HEK293 (cell line): ENCODE measurements around the gene TRPV2.

Experiments
- KLF8 ChIP-seq: fragments of 450-650 bp; formaldehyde crosslinking; IDR thresholded peaks from 2 replicates; pipeline ENCODE4 v1.5.1; 2016; ENCODE audit warnings: missing biosample characterization, missing genetic modification characterization
- KLF9 ChIP-seq: fragments of 450-650 bp; formaldehyde crosslinking; IDR thresholded peaks from 2 replicates; pipeline ENCODE4 v1.5.1; 2016; ENCODE audit warnings: missing biosample characterization, missing genetic modification characterization, low read depth
- PRDM2 ChIP-seq: fragments of 450-650 bp; formaldehyde crosslinking; IDR thresholded peaks from 2 replicates; pipeline ENCODE4 v1.5.1; 2016; ENCODE audit warnings: missing biosample characterization, missing genetic modification characterization, borderline replicate concordance
- SP7 ChIP-seq: fragments of 450-650 bp; formaldehyde crosslinking; IDR thresholded peaks from 2 replicates; pipeline ENCODE4 v1.5.1; 2016; ENCODE audit warnings: missing biosample characterization, missing genetic modification characterization
- ZEB2 ChIP-seq: fragments of 450-650 bp; formaldehyde crosslinking; IDR thresholded peaks from 2 replicates; pipeline ENCODE4 v1.5.1; 2016; ENCODE audit warnings: missing biosample characterization, missing genetic modification characterization
- ZFP69B ChIP-seq: fragments of 450-650 bp; formaldehyde crosslinking; IDR thresholded peaks from 2 replicates; pipeline ENCODE4 v1.5.1; 2016; ENCODE audit warnings: missing biosample characterization, missing genetic modification characterization
- ZNF112 ChIP-seq: fragments of 450-650 bp; formaldehyde crosslinking; IDR thresholded peaks from 2 replicates; pipeline ENCODE4 v1.5.0; 2017; ENCODE audit warnings: missing biosample characterization, missing genetic modification characterization
- ZNF174 ChIP-seq: fragments of 450-650 bp; formaldehyde crosslinking; IDR thresholded peaks from 2 replicates; pipeline ENCODE4 v1.5.0; 2017; ENCODE audit warnings: missing biosample characterization, mild to moderate bottlenecking, missing genetic modification characterization
- ZNF18 ChIP-seq: fragments of 450-650 bp; formaldehyde crosslinking; IDR thresholded peaks from 2 replicates; pipeline ENCODE4 v1.5.1; 2016; ENCODE audit warnings: missing biosample characterization, missing genetic modification characterization
- ZNF221 ChIP-seq: fragments of 450-650 bp; formaldehyde crosslinking; IDR thresholded peaks from 2 replicates; pipeline ENCODE4 v1.5.1; 2017; ENCODE audit warnings: missing biosample characterization, missing genetic modification characterization, borderline replicate concordance
- ZNF266 ChIP-seq: fragments of 450-650 bp; formaldehyde crosslinking; IDR thresholded peaks from 2 replicates; pipeline ENCODE4 v1.5.1; 2016; ENCODE audit warnings: missing biosample characterization, missing genetic modification characterization, low read depth
- ZNF274 ChIP-seq, 2 experiments: fragments of 200-500 bp in 1 of 2; fragments of 450-650 bp in 1 of 2; sonication (Bioruptor generic) in 1 of 2; formaldehyde crosslinking in 1 of 2; IDR thresholded peaks; 2 replicates each; pipeline versions ENCODE4 v1.5.1 to v1.6.1; 2014 to 2016; ENCODE audit warnings: borderline replicate concordance in 1 of 2, inconsistent platforms in 1 of 2, low read length in 1 of 2, missing biosample characterization in 1 of 2, missing genetic modification characterization in 1 of 2
- ZNF37A ChIP-seq: fragments of 450-650 bp; IDR thresholded peaks from 2 replicates; pipeline ENCODE4 v1.5.1; 2018; ENCODE audit warnings: missing biosample characterization, missing genetic modification characterization
- ZNF394 ChIP-seq: fragments of 450-650 bp; formaldehyde crosslinking; IDR thresholded peaks from 2 replicates; pipeline ENCODE4 v1.5.1; 2016; ENCODE audit warnings: missing biosample characterization, missing genetic modification characterization, mild to moderate bottlenecking, moderate library complexity, borderline replicate concordance
- ZNF48 ChIP-seq: fragments of 450-650 bp; formaldehyde crosslinking; IDR thresholded peaks from 2 replicates; pipeline ENCODE4 v1.5.1; 2016; ENCODE audit warnings: missing biosample characterization, missing genetic modification characterization
- ZNF529 ChIP-seq: fragments of 450-650 bp; formaldehyde crosslinking; IDR thresholded peaks from 2 replicates; pipeline ENCODE4 v1.5.1; 2017; ENCODE audit warnings: missing genetic modification characterization, missing biosample characterization; ENCODE audit not compliant: insufficient replicate concordance
- ZNF558 ChIP-seq: fragments of 450-650 bp; formaldehyde crosslinking; IDR thresholded peaks from 2 replicates; pipeline ENCODE4 v1.5.1; 2016; ENCODE audit warnings: missing biosample characterization, missing genetic modification characterization
- ZNF626 ChIP-seq: fragments of 450-650 bp; sonication (Bioruptor Pico); formaldehyde crosslinking; IDR thresholded peaks from 2 replicates; pipeline ENCODE4 v1.5.1; 2018; ENCODE audit warnings: missing biosample characterization, missing genetic modification characterization, inconsistent platforms
- ZNF629 ChIP-seq: fragments of 450-650 bp; formaldehyde crosslinking; IDR thresholded peaks from 2 replicates; pipeline ENCODE4 v1.5.1; 2017; ENCODE audit warnings: missing biosample characterization, missing genetic modification characterization
- ZNF664 ChIP-seq: fragments of 450-650 bp; formaldehyde crosslinking; IDR thresholded peaks from 2 replicates; pipeline ENCODE4 v1.5.1; 2016; ENCODE audit warnings: missing biosample characterization, missing genetic modification characterization
- ZNF777 ChIP-seq: fragments of 450-650 bp; formaldehyde crosslinking; IDR thresholded peaks from 2 replicates; pipeline ENCODE4 v1.5.1; 2017; ENCODE audit warnings: missing biosample characterization, missing genetic modification characterization, borderline replicate concordance
- TF ChIP-seq, protein P1 (sequence below): fragments of 450-650 bp; formaldehyde crosslinking; IDR thresholded peaks from 2 replicates; pipeline ENCODE4 v1.5.1; 2016; ENCODE audit warnings: missing biosample characterization, missing genetic modification characterization
- TF ChIP-seq, protein P2 (sequence below): fragments of 450-650 bp; formaldehyde crosslinking; IDR thresholded peaks from 2 replicates; pipeline ENCODE4 v1.5.1; 2016; ENCODE audit warnings: missing biosample characterization, missing genetic modification characterization
- TF ChIP-seq, protein P3 (sequence below): fragments of 450-650 bp; formaldehyde crosslinking; IDR thresholded peaks from 2 replicates; pipeline ENCODE4 v1.5.1; 2016; ENCODE audit warnings: missing biosample characterization, missing genetic modification characterization
- TF ChIP-seq, protein P4 (sequence below): fragments of 450-650 bp; formaldehyde crosslinking; IDR thresholded peaks from 2 replicates; pipeline ENCODE4 v1.5.1; 2016; ENCODE audit warnings: missing biosample characterization, missing genetic modification characterization

The TRPV2 gene

DNA sequence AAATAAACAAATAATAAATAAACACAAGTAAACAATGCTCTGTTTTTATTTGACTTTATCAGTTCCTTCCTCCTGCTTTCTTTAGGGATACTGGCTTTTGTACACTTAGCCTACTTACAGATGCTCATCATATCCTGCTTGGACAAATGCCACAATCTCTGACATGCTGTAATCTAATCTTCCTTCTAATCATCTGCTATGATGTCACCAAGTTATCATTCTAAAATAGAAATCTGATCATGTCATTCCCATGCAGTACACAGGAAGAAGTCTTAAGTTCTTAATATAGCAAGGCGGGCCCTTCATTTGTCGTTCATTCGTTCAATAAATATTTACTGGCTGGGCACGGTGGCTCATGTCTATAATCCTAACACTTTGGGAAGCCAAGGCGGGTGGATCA lies 43.6 kb upstream of the TRPV2 start (continued):
- TF ChIP-seq ZNF18 (tag by site-specific recombination): no peak
- peak; percentile 96 for TF ChIP-seq ZNF629
- TF ChIP-seq, protein P1, sequence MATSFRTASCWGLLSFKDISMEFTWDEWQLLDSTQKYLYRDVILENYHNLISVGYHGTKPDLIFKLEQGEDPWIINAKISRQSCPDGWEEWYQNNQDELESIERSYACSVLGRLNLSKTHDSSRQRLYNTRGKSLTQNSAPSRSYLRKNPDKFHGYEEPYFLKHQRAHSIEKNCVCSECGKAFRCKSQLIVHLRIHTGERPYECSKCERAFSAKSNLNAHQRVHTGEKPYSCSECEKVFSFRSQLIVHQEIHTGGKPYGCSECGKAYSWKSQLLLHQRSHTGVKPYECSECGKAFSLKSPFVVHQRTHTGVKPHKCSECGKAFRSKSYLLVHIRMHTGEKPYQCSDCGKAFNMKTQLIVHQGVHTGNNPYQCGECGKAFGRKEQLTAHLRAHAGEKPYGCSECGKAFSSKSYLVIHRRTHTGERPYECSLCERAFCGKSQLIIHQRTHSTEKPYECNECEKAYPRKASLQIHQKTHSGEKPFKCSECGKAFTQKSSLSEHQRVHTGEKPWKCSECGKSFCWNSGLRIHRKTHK (tag by site-specific recombination): no peak
- peak; percentile 53; the same call in 1 of the 2 replicates for TF ChIP-seq ZFP69B (tag by site-specific recombination)
- TF ChIP-seq KLF8 (tag by site-specific recombination): peak; percentile 43; the same call in 1 of the 2 replicates
- TF ChIP-seq SP7 (tag by site-specific recombination): peak; percentile 60
- no peak for TF ChIP-seq ZNF274 (IDR thresholded peaks at IDR 0.05; ENCODE audit: low read length)
- no peak for TF ChIP-seq ZNF274 (tag by site-specific recombination; IDR thresholded peaks at IDR 0.05; ENCODE audit: borderline replicate concordance)
- no peak for TF ChIP-seq ZNF664 (tag by site-specific recombination)
- peak; percentile 93 for TF ChIP-seq ZNF558 (tag by site-specific recombination)
- TF ChIP-seq, protein P2, sequence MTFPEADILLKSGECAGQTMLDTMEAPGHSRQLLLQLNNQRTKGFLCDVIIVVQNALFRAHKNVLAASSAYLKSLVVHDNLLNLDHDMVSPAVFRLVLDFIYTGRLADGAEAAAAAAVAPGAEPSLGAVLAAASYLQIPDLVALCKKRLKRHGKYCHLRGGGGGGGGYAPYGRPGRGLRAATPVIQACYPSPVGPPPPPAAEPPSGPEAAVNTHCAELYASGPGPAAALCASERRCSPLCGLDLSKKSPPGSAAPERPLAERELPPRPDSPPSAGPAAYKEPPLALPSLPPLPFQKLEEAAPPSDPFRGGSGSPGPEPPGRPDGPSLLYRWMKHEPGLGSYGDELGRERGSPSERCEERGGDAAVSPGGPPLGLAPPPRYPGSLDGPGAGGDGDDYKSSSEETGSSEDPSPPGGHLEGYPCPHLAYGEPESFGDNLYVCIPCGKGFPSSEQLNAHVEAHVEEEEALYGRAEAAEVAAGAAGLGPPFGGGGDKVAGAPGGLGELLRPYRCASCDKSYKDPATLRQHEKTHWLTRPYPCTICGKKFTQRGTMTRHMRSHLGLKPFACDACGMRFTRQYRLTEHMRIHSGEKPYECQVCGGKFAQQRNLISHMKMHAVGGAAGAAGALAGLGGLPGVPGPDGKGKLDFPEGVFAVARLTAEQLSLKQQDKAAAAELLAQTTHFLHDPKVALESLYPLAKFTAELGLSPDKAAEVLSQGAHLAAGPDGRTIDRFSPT (tag by site-specific recombination): 0 out of 2 replicates have a peak, but pooled peaks have one; percentile 13
- no peak for TF ChIP-seq ZNF626 (tag by site-specific recombination)
- TF ChIP-seq ZNF48 (tag by site-specific recombination): no peak
- peak; percentile 46; the same call in 1 of the 2 replicates for TF ChIP-seq ZNF394 (tag by site-specific recombination)
- TF ChIP-seq PRDM2: no peak
- peak; percentile 83 for TF ChIP-seq ZEB2
- TF ChIP-seq ZNF174 (tag by site-specific recombination): no peak
- TF ChIP-seq, protein P3, sequence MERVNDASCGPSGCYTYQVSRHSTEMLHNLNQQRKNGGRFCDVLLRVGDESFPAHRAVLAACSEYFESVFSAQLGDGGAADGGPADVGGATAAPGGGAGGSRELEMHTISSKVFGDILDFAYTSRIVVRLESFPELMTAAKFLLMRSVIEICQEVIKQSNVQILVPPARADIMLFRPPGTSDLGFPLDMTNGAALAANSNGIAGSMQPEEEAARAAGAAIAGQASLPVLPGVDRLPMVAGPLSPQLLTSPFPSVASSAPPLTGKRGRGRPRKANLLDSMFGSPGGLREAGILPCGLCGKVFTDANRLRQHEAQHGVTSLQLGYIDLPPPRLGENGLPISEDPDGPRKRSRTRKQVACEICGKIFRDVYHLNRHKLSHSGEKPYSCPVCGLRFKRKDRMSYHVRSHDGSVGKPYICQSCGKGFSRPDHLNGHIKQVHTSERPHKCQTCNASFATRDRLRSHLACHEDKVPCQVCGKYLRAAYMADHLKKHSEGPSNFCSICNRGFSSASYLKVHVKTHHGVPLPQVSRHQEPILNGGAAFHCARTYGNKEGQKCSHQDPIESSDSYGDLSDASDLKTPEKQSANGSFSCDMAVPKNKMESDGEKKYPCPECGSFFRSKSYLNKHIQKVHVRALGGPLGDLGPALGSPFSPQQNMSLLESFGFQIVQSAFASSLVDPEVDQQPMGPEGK (tag by site-specific recombination): no peak
- no peak for TF ChIP-seq ZNF37A (tag by site-specific recombination)
- TF ChIP-seq, protein P4, sequence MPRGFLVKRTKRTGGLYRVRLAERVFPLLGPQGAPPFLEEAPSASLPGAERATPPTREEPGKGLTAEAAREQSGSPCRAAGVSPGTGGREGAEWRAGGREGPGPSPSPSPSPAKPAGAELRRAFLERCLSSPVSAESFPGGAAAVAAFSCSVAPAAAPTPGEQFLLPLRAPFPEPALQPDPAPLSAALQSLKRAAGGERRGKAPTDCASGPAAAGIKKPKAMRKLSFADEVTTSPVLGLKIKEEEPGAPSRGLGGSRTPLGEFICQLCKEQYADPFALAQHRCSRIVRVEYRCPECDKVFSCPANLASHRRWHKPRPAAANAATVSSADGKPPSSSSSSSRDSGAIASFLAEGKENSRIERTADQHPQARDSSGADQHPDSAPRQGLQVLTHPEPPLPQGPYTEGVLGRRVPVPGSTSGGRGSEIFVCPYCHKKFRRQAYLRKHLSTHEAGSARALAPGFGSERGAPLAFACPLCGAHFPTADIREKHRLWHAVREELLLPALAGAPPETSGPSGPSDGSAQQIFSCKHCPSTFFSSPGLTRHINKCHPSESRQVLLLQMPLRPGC (tag by site-specific recombination): peak; percentile 63
- no peak for TF ChIP-seq ZNF529 (tag by site-specific recombination)
- no peak for TF ChIP-seq ZNF777
- TF ChIP-seq ZNF266 (tag by site-specific recombination): no peak
- no peak for TF ChIP-seq KLF9 (tag by site-specific recombination)
- no peak for TF ChIP-seq ZNF221 (tag by site-specific recombination)
- TF ChIP-seq ZNF112 (tag by site-specific recombination): no peak
